Measurements from ENCODE around the gene TUBB1. TPM values are rescaled to one million over a fixed set of nuclear protein-coding genes. Genes with fewer than 3 reads are reported as not detected.

Gene TUBB1
- total RNA-seq, 2 experiments from 2014 or later = not detected

- H3K4me3 Mint-ChIP-seq = no peak overlapping the region
- peaks cover 49% of the 10 kb centered on the region for H3K36me3 Mint-ChIP-seq
- ATAC-seq = no peak
- CTCF ChIA-PET = no interaction called here
- H3K4me1 Mint-ChIP-seq = peaks cover 5% of the 10 kb centered on the region
- H3K9me3 Mint-ChIP-seq (ENCODE audit: low read depth) = no peaks in the 10 kb centered on the region
- H3K27ac Mint-ChIP-seq = no peak overlapping the region
- DNase-seq = no peak
- H3K27me3 Mint-ChIP-seq = no peaks in the 10 kb centered on the region
These were observed 24.7 kb upstream of the TUBB1 start for GRCh38 chr20:58994390-58995159.

- ATAC-seq (no peak), DNase-seq (no peak)
- Mint-ChIP-seq H3K4me1 (peaks cover 5% of the 10 kb centered on the region), H3K27me3 (no peaks in the 10 kb centered on the region), H3K27ac (no peak overlapping the region), H3K36me3 (peaks cover 44% of the 10 kb centered on the region), H3K4me3 (no peak overlapping the region), H3K9me3 (ENCODE audit: low read depth) (no peaks in the 10 kb centered on the region)
- CTCF ChIA-PET = no interaction called here
These were observed 23.6 kb upstream of the TUBB1 start for GRCh38 chr20:58995461-58996225.

GRCh38 chr20:58996226-58996611 is 23.0 kb upstream of the TUBB1 start:
- H3K4me1 Mint-ChIP-seq = peaks cover 5% of the 10 kb centered on the region
- ATAC-seq (no peak), DNase-seq (no peak)
- H3K27ac Mint-ChIP-seq = no peak overlapping the region
- no peaks in the 10 kb centered on the region for H3K9me3 Mint-ChIP-seq (ENCODE audit: low read depth)
- H3K36me3 Mint-ChIP-seq = peaks cover 40% of the 10 kb centered on the region
- CTCF ChIA-PET = no interaction called here
- no peak overlapping the region for H3K4me3 Mint-ChIP-seq
- no peaks in the 10 kb centered on the region for H3K27me3 Mint-ChIP-seq

GRCh38 chr20:58997141-58997770 is 22.0 kb upstream of the TUBB1 start:
- no peaks in the 10 kb centered on the region for H3K9me3 Mint-ChIP-seq (ENCODE audit: low read depth)
- H3K27ac Mint-ChIP-seq = no peak overlapping the region
- no peak overlapping the region for H3K4me3 Mint-ChIP-seq
- no peak for ATAC-seq
- CTCF ChIA-PET = no interaction called here
- peaks cover 36% of the 10 kb centered on the region for H3K36me3 Mint-ChIP-seq
- H3K27me3 Mint-ChIP-seq = no peaks in the 10 kb centered on the region
- peaks cover 4% of the 10 kb centered on the region for H3K4me1 Mint-ChIP-seq
- no peak for DNase-seq

GRCh38 chr20:58998656-58999055 is 20.6 kb upstream of the TUBB1 start:
- Mint-ChIP-seq H3K4me3 (no peak overlapping the region), H3K27ac (no peak overlapping the region), H3K9me3 (ENCODE audit: low read depth) (no peaks in the 10 kb centered on the region), H3K4me1 (peaks cover 15% of the 10 kb centered on the region), H3K36me3 (peaks cover 35% of the 10 kb centered on the region), H3K27me3 (no peaks in the 10 kb centered on the region)
- ATAC-seq = no peak
- CTCF ChIA-PET = no interaction called here
- DNase-seq = no peak

- CTCF ChIA-PET = no interaction called here
- no peak for DNase-seq
- Mint-ChIP-seq H3K4me1 (peaks cover 30% of the 10 kb centered on the region), H3K4me3 (no peak overlapping the region), H3K27me3 (no peaks in the 10 kb centered on the region), H3K9me3 (ENCODE audit: low read depth) (no peaks in the 10 kb centered on the region), H3K36me3 (peaks cover 29% of the 10 kb centered on the region), H3K27ac (no peak overlapping the region)
- no peak for ATAC-seq
These were observed 18.9 kb upstream of the TUBB1 start for GRCh38 chr20:59000326-59000725.

GRCh38 chr20:59001068-59001448 is 18.2 kb upstream of the TUBB1 start:
- Mint-ChIP-seq H3K9me3 (ENCODE audit: low read depth) (no peaks in the 10 kb centered on the region), H3K27me3 (no peaks in the 10 kb centered on the region), H3K36me3 (peaks cover 22% of the 10 kb centered on the region), H3K4me1 (peaks cover 36% of the 10 kb centered on the region), H3K4me3 (no peak overlapping the region), H3K27ac (no peak overlapping the region)
- ATAC-seq (no peak), DNase-seq (no peak)
- CTCF ChIA-PET = no interaction called here

- Mint-ChIP-seq H3K27me3 (no peaks in the 10 kb centered on the region), H3K4me3 (no peak overlapping the region), H3K36me3 (peaks cover 20% of the 10 kb centered on the region), H3K4me1 (peaks cover 36% of the 10 kb centered on the region), H3K9me3 (ENCODE audit: low read depth) (no peaks in the 10 kb centered on the region), H3K27ac (no peak overlapping the region)
- ATAC-seq (no peak), DNase-seq (no peak)
- CTCF ChIA-PET = no interaction called here
These were observed 17.6 kb upstream of the TUBB1 start for GRCh38 chr20:59001449-59002171.

GRCh38 chr20:59002388-59002787 is 16.8 kb upstream of the TUBB1 start:
- CTCF ChIA-PET = no interaction called here
- Mint-ChIP-seq H3K27me3 (no peaks in the 10 kb centered on the region), H3K4me1 (peaks cover 36% of the 10 kb centered on the region), H3K36me3 (peaks cover 15% of the 10 kb centered on the region), H3K27ac (peak overlapping the region; percentile 48), H3K9me3 (ENCODE audit: low read depth) (no peaks in the 10 kb centered on the region), H3K4me3 (no peak overlapping the region)
- ATAC-seq (no peak), DNase-seq (no peak)

- Mint-ChIP-seq H3K27me3 (no peaks in the 10 kb centered on the region), H3K36me3 (peaks cover 10% of the 10 kb centered on the region), H3K4me1 (peaks cover 38% of the 10 kb centered on the region), H3K4me3 (no peak overlapping the region), H3K9me3 (ENCODE audit: low read depth) (no peaks in the 10 kb centered on the region), H3K27ac (no peak overlapping the region)
- CTCF ChIA-PET = no interaction called here
- DNase-seq (no peak), ATAC-seq (no peak)
These were observed 16.3 kb upstream of the TUBB1 start for GRCh38 chr20:59002874-59003399.

GRCh38 chr20:59003836-59004492 is 15.3 kb upstream of the TUBB1 start:
- ATAC-seq = no peak
- Mint-ChIP-seq H3K4me3 (no peak overlapping the region), H3K27ac (no peak overlapping the region), H3K36me3 (peaks cover 7% of the 10 kb centered on the region), H3K4me1 (peaks cover 38% of the 10 kb centered on the region), H3K9me3 (ENCODE audit: low read depth) (no peaks in the 10 kb centered on the region), H3K27me3 (no peaks in the 10 kb centered on the region)
- CTCF ChIA-PET = no interaction called here
- no peak for DNase-seq

GRCh38 chr20:59004493-59004762 is 14.8 kb upstream of the TUBB1 start:
- H3K36me3 Mint-ChIP-seq = peaks cover 7% of the 10 kb centered on the region
- H3K9me3 Mint-ChIP-seq (ENCODE audit: low read depth) = no peaks in the 10 kb centered on the region
- peak overlapping the region; percentile 68 for H3K4me3 Mint-ChIP-seq
- H3K27me3 Mint-ChIP-seq = no peaks in the 10 kb centered on the region
- peak overlapping the region; percentile 81 for H3K27ac Mint-ChIP-seq
- H3K4me1 Mint-ChIP-seq = peaks cover 38% of the 10 kb centered on the region
- DNase-seq = no peak
- no peak for ATAC-seq
- CTCF ChIA-PET = no interaction called here

All from activated CD8-positive, alpha-beta memory T cell treated with anti-CD3 and anti-CD28 coated beads, Interleukin-2, amount 10 ng/mL, durations not matched to agents 7 days and 5 days (primary cell).